ENCODE measurements around the gene GJC2. TPM values are rescaled to one million over a fixed set of nuclear protein-coding genes. Genes with fewer than 3 reads are reported as not detected.

The GJC2 gene
- total RNA-seq, 3 donors from 2014 or later: 0.55 to 8.9 (median 1.5) TPM

DNA sequence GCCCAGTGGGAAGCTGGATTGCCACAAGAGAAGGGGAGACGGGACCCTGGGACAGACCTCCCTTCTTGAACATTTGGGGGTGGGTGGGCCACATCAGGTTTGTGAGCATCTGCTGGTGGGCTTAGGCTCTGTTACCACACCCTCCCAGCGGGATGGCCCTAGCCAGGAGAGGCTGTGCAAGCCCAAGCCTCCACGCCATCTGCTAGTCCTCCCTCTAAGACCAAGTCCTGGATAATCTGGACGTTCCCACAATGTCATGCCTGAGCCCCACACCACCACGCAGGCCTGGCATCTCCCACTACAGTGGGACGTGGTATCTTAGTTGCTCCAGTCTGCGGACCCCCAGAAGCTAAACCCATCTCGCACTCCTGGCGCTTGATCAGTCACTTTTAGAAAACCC is 12.1 kb downstream of the GJC2 start:
- intact Hi-C loops (cut with DNase I, micrococcal nuclease): no loop called here

GRCh38 chr1:228162286-228163006 is 12.7 kb downstream of the GJC2 start:
- intact Hi-C loops (cut with DNase I, micrococcal nuclease): no loop called here
- Histone ChIP-seq H3K9me3 (no peaks in the 10 kb centered on the region), H3K36me3 (ENCODE audit: low read depth) (no peaks in the 10 kb centered on the region), H3K4me3 (no peak overlapping the region), H3K4me1 (ENCODE audit: low read depth) (peaks cover 18% of the 10 kb centered on the region)
- no peak for TF ChIP-seq CTCF (IDR thresholded peaks at IDR 0.05)
- DNase-seq: peak in 1 of 3 donors; percentile 57
- no peak for ATAC-seq

More for the DNA sequence above, 12.1 kb downstream of the GJC2 start:
- no peaks in the 10 kb centered on the region for H3K9me3 ChIP-seq
- H3K36me3 ChIP-seq (ENCODE audit: low read depth): no peaks in the 10 kb centered on the region
- no peak for ATAC-seq
- DNase-seq: no peak
- H3K4me1 ChIP-seq (ENCODE audit: low read depth): peaks cover 15% of the 10 kb centered on the region
- TF ChIP-seq CTCF (IDR thresholded peaks at IDR 0.05): no peak
- no peak overlapping the region for H3K4me3 ChIP-seq

DNA sequence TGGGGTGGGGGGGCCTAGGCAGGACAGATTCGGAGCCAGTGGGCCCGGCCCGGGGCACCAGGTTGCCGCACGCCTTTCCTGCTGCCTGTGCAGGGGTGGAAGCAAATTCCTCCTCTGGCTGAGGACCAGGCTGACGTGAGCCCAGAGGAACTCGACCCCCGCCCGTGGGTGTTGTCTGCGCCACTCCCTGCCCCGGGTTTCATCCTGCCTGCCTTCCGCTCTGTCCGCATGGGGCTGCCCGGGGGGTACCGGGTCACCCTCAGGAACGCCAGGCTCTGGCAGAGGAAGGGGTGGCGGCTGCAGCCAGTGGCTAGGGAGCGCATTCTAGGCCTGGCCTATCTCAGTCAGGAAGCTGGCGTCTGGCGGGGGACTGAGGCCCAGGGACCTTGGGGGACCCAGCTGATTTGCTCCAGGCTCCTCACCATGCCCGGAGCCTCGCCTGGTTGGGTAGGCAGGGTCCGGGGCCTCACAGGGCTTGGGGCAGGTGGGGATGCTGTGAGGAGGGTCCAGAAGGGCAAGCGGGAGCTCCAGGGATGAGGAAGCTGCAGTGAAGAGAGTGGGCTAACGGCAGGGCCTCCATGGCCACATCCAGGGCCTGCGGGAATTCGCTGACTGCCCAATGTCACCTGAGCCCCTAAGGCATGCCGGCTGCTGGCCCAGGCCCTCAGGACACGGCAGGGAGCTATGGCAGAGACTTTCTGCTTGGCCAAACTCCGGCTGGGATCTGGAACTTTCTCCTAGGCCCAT is 13.4 kb downstream of the GJC2 start:
- Histone ChIP-seq H3K4me3 (no peak overlapping the region), H3K9me3 (no peaks in the 10 kb centered on the region), H3K36me3 (ENCODE audit: low read depth) (no peaks in the 10 kb centered on the region), H3K4me1 (ENCODE audit: low read depth) (peaks cover 18% of the 10 kb centered on the region)
- ATAC-seq: no peak
- intact Hi-C loops (cut with DNase I, micrococcal nuclease): no loop called here
- DNase-seq: peak; percentile 49 to 64 (median 61)
- TF ChIP-seq CTCF (IDR thresholded peaks at IDR 0.05): no peak

- intact Hi-C loops (cut with DNase I, micrococcal nuclease): no loop called here
- H3K4me3 ChIP-seq: no peak overlapping the region
- no peak for ATAC-seq
- no peak for TF ChIP-seq CTCF (IDR thresholded peaks at IDR 0.05)
- peaks cover 18% of the 10 kb centered on the region for H3K4me1 ChIP-seq (ENCODE audit: low read depth)
- peak in 2 of 3 donors; percentile 33 to 50 for DNase-seq
- no peaks in the 10 kb centered on the region for H3K36me3 ChIP-seq (ENCODE audit: low read depth)
- H3K9me3 ChIP-seq: no peaks in the 10 kb centered on the region
Observed at GRCh38 chr1:228163776-228164519, 14.2 kb downstream of the GJC2 start.

DNA sequence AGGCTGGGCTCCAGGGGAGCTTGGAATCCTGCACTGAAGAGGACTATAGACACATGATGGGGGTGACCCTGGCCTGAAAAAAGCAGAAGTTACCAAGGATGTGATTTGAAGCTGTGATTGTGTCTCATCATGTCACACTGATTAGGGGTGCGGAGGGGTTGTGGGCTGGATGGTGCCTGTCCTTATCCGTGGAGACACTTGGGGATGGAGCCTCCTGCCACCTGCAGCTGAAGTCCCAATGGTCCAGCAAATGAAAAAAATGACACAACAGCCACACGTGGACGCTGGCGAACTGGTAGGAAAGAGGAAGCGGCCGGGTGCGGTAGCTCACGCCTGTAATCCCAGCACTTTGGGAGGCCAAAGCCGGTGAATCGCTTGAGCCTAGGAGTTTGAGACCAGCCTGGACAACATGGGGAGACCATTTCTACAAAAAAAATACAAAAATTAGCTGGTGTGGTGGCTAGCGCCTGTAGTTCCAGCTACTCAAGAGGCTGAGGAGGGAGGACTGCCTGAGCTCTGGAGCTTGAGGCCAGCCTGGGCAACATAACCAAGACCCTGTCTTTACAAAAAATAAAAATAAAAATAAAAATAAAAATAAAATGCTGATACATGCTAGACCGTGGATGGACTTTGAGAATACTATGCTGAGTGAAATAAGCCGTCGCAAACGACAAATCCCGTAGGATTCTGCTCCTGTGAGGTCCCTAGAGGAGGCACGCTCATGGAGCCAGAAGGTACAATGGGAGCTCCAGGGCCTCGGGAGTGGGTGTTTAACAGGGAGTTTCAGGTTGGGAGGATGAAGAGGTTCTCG is 15.0 kb downstream of the GJC2 start:
- ATAC-seq (no peak), DNase-seq (peak; percentile 47 to 60 (median 51))
- Histone ChIP-seq H3K4me1 (ENCODE audit: low read depth) (peaks cover 18% of the 10 kb centered on the region), H3K9me3 (no peaks in the 10 kb centered on the region), H3K36me3 (ENCODE audit: low read depth) (no peaks in the 10 kb centered on the region), H3K4me3 (no peak overlapping the region)
- intact Hi-C loops (cut with DNase I, micrococcal nuclease): no loop called here
- TF ChIP-seq CTCF (IDR thresholded peaks at IDR 0.05): no peak
